ENCODE measurements around the gene RPRD1A. TPM values are rescaled to one million over a fixed set of nuclear protein-coding genes. Genes with fewer than 3 reads are reported as not detected.

RPRD1A gene
- total RNA-seq, result 37.1 and 45.3 TPM in 2 replicates

GRCh38 chr18:36067055-36067957 lies at the start of gene RPRD1A:
TSS of gene RPRD1A (minus strand) at chr18:36067559. CDS start at chr18:36067404, 155 bp downstream.

GRCh38 chr18:35972197-35973000 lies 95.0 kb downstream of the RPRD1A start, which contains the start of gene RMP24:
TSS of gene RMP24 (plus strand) at chr18:35972679.

Other genes with a start within 250 kb of the RPRD1A start
- 17.0 and 18.3 TPM in 2 replicates for gene SLC39A6, start 61.8 kb upstream of the RPRD1A start, total RNA-seq
- gene ELP2, start 62.3 kb upstream of the RPRD1A start, total RNA-seq, result 151 and 194 TPM in 2 replicates
- gene MOCOS, start 119.9 kb upstream of the RPRD1A start, total RNA-seq, result 0.17 and 0.54 TPM in 2 replicates
- 0.33 TPM in 1 of 2 replicates, not detected in the other for gene FHOD3, start 230.2 kb upstream of the RPRD1A start, total RNA-seq

Measured in dermis lymphatic vessel endothelial cell (primary cell).